Tibial nerve (tissue), 4 donors: Measurements from ENCODE around the gene PPIF. TPM values are rescaled to one million over a fixed set of nuclear protein-coding genes. Genes with fewer than 3 reads are reported as not detected.

Source experiments
- DNase-seq, 2 donors: peaks; one replicate each; pipeline ENCODE4 v3.0.0-alpha.2; 2019; ENCODE audit warnings: low spot score in 2 of 2
- H3K27ac ChIP-seq, 4 donors: fragments of 200-600 bp; sonication (generic) in 3 of 4; one replicate each; pipeline ENCODE4 v1.5.1; 2017 to 2019; ENCODE audit warnings: mild to moderate bottlenecking in 1 of 4
- H3K27me3 ChIP-seq, 2 donors: fragments of 200-600 bp; sonication (generic) in 1 of 2; one replicate each; pipeline versions ENCODE4 v1.5.1 to v1.6.0; 2017 to 2019
- H3K36me3 ChIP-seq, 3 donors: fragments of 200-600 bp; sonication (generic); one replicate each; pipeline ENCODE4 v1.5.1; 2018 to 2019
- H3K4me1 ChIP-seq, 4 donors: fragments of 200-600 bp; sonication (generic) in 3 of 4; one replicate each; pipeline ENCODE4 v1.5.1; 2017 to 2019
- H3K4me3 ChIP-seq, 4 donors: fragments of 200-600 bp; sonication (generic) in 3 of 4; one replicate each; pipeline ENCODE4 v1.5.1; 2017 to 2019; ENCODE audit warnings: mild to moderate bottlenecking in 1 of 4, moderate library complexity in 1 of 4
- H3K9me3 ChIP-seq, 4 donors: fragments of 200-600 bp; sonication (generic) in 3 of 4; one replicate each; pipeline ENCODE4 v1.5.1; 2017 to 2019
- CTCF ChIP-seq, 5 experiments: fragments of 200-600 bp in 3 of 5; fragments of 450-650 bp in 2 of 5; sonication (generic) in 3 of 5; IDR thresholded peaks; one replicate each; pipeline ENCODE4 v1.5.1; 2016 to 2019; ENCODE audit warnings: antibody characterized with exemption in 5 of 5, mild to moderate bottlenecking in 3 of 5, moderate library complexity in 2 of 5
- EP300 ChIP-seq, 2 donors: sonication (generic); formaldehyde crosslinking; IDR thresholded peaks; one replicate each; pipeline ENCODE4 v1.6.1; 2017; ENCODE audit warnings: antibody characterized with exemption in 2 of 2, mild to moderate bottlenecking in 1 of 2
- POLR2A ChIP-seq, 2 donors: fragments of 450-650 bp; IDR thresholded peaks; one replicate each; pipeline ENCODE4 v1.6.1; 2017; ENCODE audit warnings: antibody characterized with exemption in 2 of 2, mild to moderate bottlenecking in 2 of 2, moderate library complexity in 2 of 2
- WGBS, 2 donors: methylation state at CpG; one replicate each; pipeline ENCODE4 v1.1.5; 2018; 5-methylcytosine and 5-hydroxymethylcytosine counted together
- total RNA-seq, 4 donors: library from RNA; depleted of rRNA; stranded (reverse); fragments of >200 nt; gene quantifications; one replicate each; pipeline ENCODE4 v1.1.0, GENCODE V29; 2016

Gene PPIF
- total RNA-seq, 4 donors from 2014 or later, result 16.6 to 36.0 (median 20.6) TPM

GRCh38 chr10:79352035-79352877 is 5.0 kb downstream of the PPIF start:
- H3K4me3 ChIP-seq, result no peak overlapping the region
- DNase-seq, result no peak
- peaks cover 0 to 84% (median 22%) of the 10 kb centered on the region in 3 donors for H3K36me3 ChIP-seq
- WGBS, 2 donors, result 90 to 91% methylated on average over 7 to 11 of the region's 11 CpGs
- H3K27ac ChIP-seq, result no peak overlapping the region
- no peak for TF ChIP-seq CTCF (IDR thresholded peaks at IDR 0.05)
- no peak for TF ChIP-seq EP300 (IDR thresholded peaks at IDR 0.05)
- TF ChIP-seq POLR2A (IDR thresholded peaks at IDR 0.05), result no peak
- H3K27me3 ChIP-seq, result no peaks in the 10 kb centered on the region
- H3K4me1 ChIP-seq, result peaks cover 0 to 20% (median 10%) of the 10 kb centered on the region in 4 donors
- H3K9me3 ChIP-seq, result no peaks in the 10 kb centered on the region

- H3K4me1 ChIP-seq, result peaks cover 0 to 16% (median 9%) of the 10 kb centered on the region in 4 donors
- DNase-seq, result no peak
- no peak overlapping the region for H3K27ac ChIP-seq
- H3K9me3 ChIP-seq, result no peaks in the 10 kb centered on the region
- no peak overlapping the region for H3K4me3 ChIP-seq
- TF ChIP-seq POLR2A (IDR thresholded peaks at IDR 0.05) (no peak), EP300 (IDR thresholded peaks at IDR 0.05) (no peak), CTCF (IDR thresholded peaks at IDR 0.05) (no peak)
- H3K27me3 ChIP-seq, result no peaks in the 10 kb centered on the region
- H3K36me3 ChIP-seq, result peaks cover 0 to 88% (median 22%) of the 10 kb centered on the region in 3 donors
- WGBS, 2 donors, result 82 to 85% methylated on average over 8 of the region's 8 CpGs
Observed at GRCh38 chr10:79353000-79353406, 5.7 kb downstream of the PPIF start.

- H3K27ac ChIP-seq, result no peak overlapping the region
- no peak overlapping the region for H3K4me3 ChIP-seq
- 89 to 95% methylated on average over 11 of the region's 11 CpGs for whole genome bisulfite sequencing, 2 donors
- TF ChIP-seq EP300 (IDR thresholded peaks at IDR 0.05) (no peak), POLR2A (IDR thresholded peaks at IDR 0.05) (no peak), CTCF (IDR thresholded peaks at IDR 0.05) (no peak)
- no peak for DNase-seq
- H3K9me3 ChIP-seq, result no peaks in the 10 kb centered on the region
- no peaks in the 10 kb centered on the region for H3K27me3 ChIP-seq
- H3K4me1 ChIP-seq, result peaks cover 0 to 9% (median 4%) of the 10 kb centered on the region in 4 donors
- peaks cover 0 to 91% (median 22%) of the 10 kb centered on the region in 3 donors for H3K36me3 ChIP-seq
Observed at GRCh38 chr10:79353726-79354125, 6.5 kb downstream of the PPIF start.

GRCh38 chr10:79354141-79354540 is 6.9 kb downstream of the PPIF start:
- H3K36me3 ChIP-seq, result peaks cover 0 to 88% (median 22%) of the 10 kb centered on the region in 3 donors
- no peak overlapping the region for H3K4me3 ChIP-seq
- no peak overlapping the region for H3K27ac ChIP-seq
- H3K4me1 ChIP-seq, result peaks cover 0 to 5% (median 1%) of the 10 kb centered on the region in 4 donors
- 56 to 62% methylated on average over 3 of the region's 3 CpGs for WGBS, 2 donors
- H3K27me3 ChIP-seq, result no peaks in the 10 kb centered on the region
- no peaks in the 10 kb centered on the region for H3K9me3 ChIP-seq
- no peak for DNase-seq
- TF ChIP-seq EP300 (IDR thresholded peaks at IDR 0.05) (no peak), CTCF (IDR thresholded peaks at IDR 0.05) (no peak), POLR2A (IDR thresholded peaks at IDR 0.05) (no peak)

- no peak for DNase-seq
- Histone ChIP-seq H3K27ac (no peak overlapping the region), H3K27me3 (no peaks in the 10 kb centered on the region), H3K4me3 (no peak overlapping the region), H3K9me3 (no peaks in the 10 kb centered on the region), H3K4me1 (peaks cover 0 to under 1% (median 0%) of the 10 kb centered on the region in 4 donors), H3K36me3 (peaks cover 0 to 83% (median 22%) of the 10 kb centered on the region in 3 donors)
- no peak for TF ChIP-seq POLR2A (IDR thresholded peaks at IDR 0.05)
- TF ChIP-seq CTCF (IDR thresholded peaks at IDR 0.05), result no peak
- no peak for TF ChIP-seq EP300 (IDR thresholded peaks at IDR 0.05)
- WGBS, 2 donors, result 93% methylated on average over 6 of the region's 6 CpGs
Observed at GRCh38 chr10:79354615-79355014, 7.3 kb downstream of the PPIF start.
